Measurements from ENCODE around the gene HOXA11.

- no peak for TF ChIP-seq EP300 (IDR thresholded peaks at IDR 0.05; ENCODE audit: low read depth)
- no peak for TF ChIP-seq CTCF (IDR thresholded peaks at IDR 0.05)
- TF ChIP-seq POLR2AphosphoS5 (IDR thresholded peaks at IDR 0.05): no peak
- TF ChIP-seq POLR2A (IDR thresholded peaks at IDR 0.05): no peak
Observed at GRCh38 chr7:27211764-27212204, 26.8 kb upstream of the HOXA11 start.
